ENCODE results near the gene PRKAG2. TPM values are rescaled to one million over a fixed set of nuclear protein-coding genes. Genes with fewer than 3 reads are reported as not detected.

PRKAG2 gene
- total RNA-seq, 1 experiment from 2014 or later, result 73.9 TPM

DNA sequence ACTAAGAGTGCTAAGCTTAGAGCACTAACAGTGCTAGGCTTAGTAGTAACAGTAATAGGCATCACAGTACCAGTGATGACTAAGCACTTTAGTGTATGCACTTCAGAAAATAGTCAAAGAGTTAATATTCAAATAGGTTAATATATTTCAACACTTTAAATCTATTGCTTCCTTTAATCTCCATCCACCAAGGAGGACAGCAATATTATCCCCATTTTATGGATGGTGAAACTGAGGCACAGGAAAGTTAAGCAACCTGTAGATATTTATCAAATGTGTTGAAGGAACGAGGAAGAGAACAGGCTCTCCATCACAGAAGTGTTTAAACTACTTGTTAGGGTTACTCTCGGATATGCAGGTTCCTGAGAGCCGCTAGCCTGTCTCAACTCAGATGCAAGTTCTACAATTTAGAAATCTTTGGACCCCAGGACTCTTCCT lies 165.5 kb downstream of the PRKAG2 start:
- Mint-ChIP-seq H3K27ac (ENCODE audit: low read depth, unreplicated experiment) (no peak overlapping the region), H3K36me3 (ENCODE audit: insufficient read depth, unreplicated experiment) (no peaks in the 10 kb centered on the region), H3K4me3 (ENCODE audit: unreplicated experiment) (no peak overlapping the region), H3K4me1 (ENCODE audit: insufficient read depth, unreplicated experiment) (peaks cover 20% of the 10 kb centered on the region), H3K27me3 (ENCODE audit: insufficient read depth, unreplicated experiment) (no peaks in the 10 kb centered on the region), H3K9me3 (ENCODE audit: unreplicated experiment) (no peaks in the 10 kb centered on the region)
- CTCF ChIA-PET, result interaction anchor here (0.6 kb wide), 1 partner anchor 47 kb away, joined by 3 read pairs; no protein-coding TSS in a partner anchor
- intact Hi-C loops (cut with micrococcal nuclease), result no loop called here
- DNase-seq (ENCODE audit: unreplicated experiment), result no peak
- TF ChIP-seq, protein P1, sequence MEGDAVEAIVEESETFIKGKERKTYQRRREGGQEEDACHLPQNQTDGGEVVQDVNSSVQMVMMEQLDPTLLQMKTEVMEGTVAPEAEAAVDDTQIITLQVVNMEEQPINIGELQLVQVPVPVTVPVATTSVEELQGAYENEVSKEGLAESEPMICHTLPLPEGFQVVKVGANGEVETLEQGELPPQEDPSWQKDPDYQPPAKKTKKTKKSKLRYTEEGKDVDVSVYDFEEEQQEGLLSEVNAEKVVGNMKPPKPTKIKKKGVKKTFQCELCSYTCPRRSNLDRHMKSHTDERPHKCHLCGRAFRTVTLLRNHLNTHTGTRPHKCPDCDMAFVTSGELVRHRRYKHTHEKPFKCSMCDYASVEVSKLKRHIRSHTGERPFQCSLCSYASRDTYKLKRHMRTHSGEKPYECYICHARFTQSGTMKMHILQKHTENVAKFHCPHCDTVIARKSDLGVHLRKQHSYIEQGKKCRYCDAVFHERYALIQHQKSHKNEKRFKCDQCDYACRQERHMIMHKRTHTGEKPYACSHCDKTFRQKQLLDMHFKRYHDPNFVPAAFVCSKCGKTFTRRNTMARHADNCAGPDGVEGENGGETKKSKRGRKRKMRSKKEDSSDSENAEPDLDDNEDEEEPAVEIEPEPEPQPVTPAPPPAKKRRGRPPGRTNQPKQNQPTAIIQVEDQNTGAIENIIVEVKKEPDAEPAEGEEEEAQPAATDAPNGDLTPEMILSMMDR (IDR thresholded peaks at IDR 0.05; ENCODE audit: unreplicated experiment), result no peak
- POLR2A ChIA-PET, result no interaction called here
- BruUV-seq (replicated peaks), result no TSS peak

DNA sequence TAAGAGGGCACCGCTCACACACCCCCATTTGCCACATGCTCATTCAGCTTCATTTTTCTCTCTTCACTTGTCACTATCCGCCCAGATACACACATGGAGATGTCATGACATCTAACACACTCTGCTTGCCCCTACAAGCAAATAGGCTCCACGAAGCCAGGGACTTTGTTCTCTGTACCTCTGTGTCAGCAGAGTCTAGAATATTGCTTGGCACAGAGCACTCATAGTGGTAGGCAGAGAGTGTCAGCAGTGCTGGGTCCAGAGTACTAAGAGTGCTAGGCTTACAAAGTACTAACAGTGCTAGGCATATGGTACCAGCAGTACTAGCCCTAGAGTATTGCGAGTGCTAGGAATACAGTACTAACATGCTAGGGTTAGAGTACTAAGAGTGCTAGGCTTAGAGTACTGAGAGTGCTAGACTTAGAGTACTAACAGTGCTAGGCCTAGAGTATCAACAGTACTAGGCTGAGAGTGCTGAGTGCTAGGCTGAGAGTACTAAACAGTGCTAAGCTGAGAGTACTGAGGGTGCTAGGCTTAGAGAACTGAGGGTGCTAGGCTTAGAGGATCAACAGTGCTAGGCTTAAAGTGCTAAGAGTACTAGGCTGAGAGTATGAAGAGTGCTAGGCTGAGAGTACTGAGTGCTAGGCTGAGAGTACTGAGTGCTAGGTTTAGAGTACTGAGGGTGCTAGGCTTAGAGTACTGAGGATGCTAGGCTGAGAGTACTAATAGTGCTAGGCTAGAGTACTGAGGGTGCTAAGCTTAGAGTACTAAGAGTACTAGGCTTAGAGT lies 166.1 kb downstream of the PRKAG2 start:
- H3K4me3 Mint-ChIP-seq (ENCODE audit: unreplicated experiment), result no peak overlapping the region
- intact Hi-C loops (cut with micrococcal nuclease), result no loop called here
- H3K4me1 Mint-ChIP-seq (ENCODE audit: insufficient read depth, unreplicated experiment), result peaks cover 20% of the 10 kb centered on the region
- POLR2A ChIA-PET, result no interaction called here
- no peaks in the 10 kb centered on the region for H3K27me3 Mint-ChIP-seq (ENCODE audit: insufficient read depth, unreplicated experiment)
- DNase-seq (ENCODE audit: unreplicated experiment), result no peak
- no peaks in the 10 kb centered on the region for H3K9me3 Mint-ChIP-seq (ENCODE audit: unreplicated experiment)
- CTCF ChIA-PET, result interaction anchor here (0.6 kb wide), 1 partner anchor 47 kb away, joined by 3 read pairs; no protein-coding TSS in a partner anchor
- TF ChIP-seq, protein P1 (IDR thresholded peaks at IDR 0.05; ENCODE audit: unreplicated experiment), result no peak
- BruUV-seq (replicated peaks), result no TSS peak
- no peak overlapping the region for H3K27ac Mint-ChIP-seq (ENCODE audit: low read depth, unreplicated experiment)
- H3K36me3 Mint-ChIP-seq (ENCODE audit: insufficient read depth, unreplicated experiment), result no peaks in the 10 kb centered on the region

DNA sequence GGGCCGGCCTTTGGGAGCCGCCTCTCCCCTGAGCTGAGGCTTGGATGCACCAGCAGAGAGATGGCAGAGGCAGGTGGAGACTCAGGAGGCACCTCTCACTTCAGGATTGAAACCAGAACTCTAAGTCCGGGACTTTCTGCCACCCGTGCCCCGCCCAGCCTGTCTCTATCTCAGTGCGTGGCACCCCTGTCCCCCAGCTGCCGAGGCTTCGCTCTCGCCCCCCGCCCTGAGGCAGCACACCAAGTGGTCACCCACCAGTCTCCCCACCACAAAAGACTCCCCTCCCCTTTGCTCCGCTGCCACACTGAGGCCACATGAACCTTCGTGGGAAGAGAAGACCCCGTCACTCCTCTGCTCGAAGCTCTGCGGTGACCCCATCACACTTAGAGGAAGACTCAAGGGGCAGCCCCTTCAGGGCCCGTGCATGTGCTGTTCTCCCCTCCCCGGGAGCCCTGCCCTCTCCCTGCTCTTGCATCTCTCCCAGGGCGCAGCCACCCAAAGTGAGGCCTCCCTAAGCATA lies 166.7 kb downstream of the PRKAG2 start:
- Mint-ChIP-seq H3K4me1 (ENCODE audit: insufficient read depth, unreplicated experiment) (peaks cover 25% of the 10 kb centered on the region), H3K27ac (ENCODE audit: low read depth, unreplicated experiment) (no peak overlapping the region), H3K9me3 (ENCODE audit: unreplicated experiment) (no peaks in the 10 kb centered on the region), H3K36me3 (ENCODE audit: insufficient read depth, unreplicated experiment) (no peaks in the 10 kb centered on the region), H3K27me3 (ENCODE audit: insufficient read depth, unreplicated experiment) (no peaks in the 10 kb centered on the region), H3K4me3 (ENCODE audit: unreplicated experiment) (no peak overlapping the region)
- POLR2A ChIA-PET, result no interaction called here
- DNase-seq (ENCODE audit: unreplicated experiment), result no peak
- CTCF ChIA-PET, result no interaction called here
- BruUV-seq (replicated peaks), result no TSS peak
- intact Hi-C loops (cut with micrococcal nuclease), result no loop called here
- TF ChIP-seq, protein P1 (IDR thresholded peaks at IDR 0.05; ENCODE audit: unreplicated experiment), result no peak

DNA sequence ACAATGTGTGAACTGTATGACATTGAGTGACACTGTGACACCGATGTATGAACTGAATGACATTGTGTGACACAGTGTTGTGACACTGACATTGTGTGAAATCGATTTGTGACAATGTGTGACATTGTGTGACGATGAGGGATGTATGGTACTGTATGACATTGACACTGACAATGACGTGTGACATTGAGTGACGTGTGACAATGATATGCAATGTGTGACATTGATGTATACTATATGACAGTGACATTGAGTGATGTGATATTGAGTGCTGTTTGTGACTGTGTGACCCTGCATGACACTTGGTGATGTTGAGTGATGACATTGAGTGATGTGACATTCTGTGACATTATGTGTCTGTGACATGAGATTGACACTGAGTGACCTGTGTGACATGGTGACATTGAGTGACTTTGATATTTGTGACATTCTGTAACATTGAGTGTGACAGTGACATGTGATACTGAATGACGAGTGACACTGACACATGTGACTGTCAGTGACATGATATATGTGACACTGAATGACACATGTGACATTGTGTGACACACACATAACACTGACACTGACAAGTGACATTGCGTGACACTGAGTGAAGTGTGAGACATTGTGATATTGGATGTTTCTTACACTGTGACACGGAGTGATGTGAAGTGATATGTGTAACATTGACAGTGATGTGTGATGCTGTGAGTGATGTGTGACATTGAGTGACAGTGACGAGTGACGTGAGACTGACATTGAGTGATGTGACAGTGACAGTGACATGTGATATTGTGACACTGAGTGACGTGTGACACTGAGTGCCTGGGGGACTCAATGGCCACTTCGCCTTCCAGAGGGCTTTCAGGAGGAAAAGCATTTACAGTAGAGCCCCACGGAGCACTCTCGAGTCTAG lies 167.5 kb downstream of the PRKAG2 start:
- Mint-ChIP-seq H3K27ac (ENCODE audit: low read depth, unreplicated experiment) (no peak overlapping the region), H3K4me3 (ENCODE audit: unreplicated experiment) (no peak overlapping the region), H3K27me3 (ENCODE audit: insufficient read depth, unreplicated experiment) (no peaks in the 10 kb centered on the region), H3K4me1 (ENCODE audit: insufficient read depth, unreplicated experiment) (peaks cover 25% of the 10 kb centered on the region), H3K9me3 (ENCODE audit: unreplicated experiment) (no peaks in the 10 kb centered on the region), H3K36me3 (ENCODE audit: insufficient read depth, unreplicated experiment) (no peaks in the 10 kb centered on the region)
- intact Hi-C loops (cut with micrococcal nuclease), result no loop called here
- BruUV-seq (replicated peaks), result no TSS peak
- DNase-seq (ENCODE audit: unreplicated experiment), result no peak
- ChIA-PET POLR2A (no interaction called here), CTCF (no interaction called here)
- TF ChIP-seq, protein P1 (IDR thresholded peaks at IDR 0.05; ENCODE audit: unreplicated experiment), result no peak
